MCF 10A (cell line): ENCODE measurements around the gene ALPP. TPM values are rescaled to one million over a fixed set of nuclear protein-coding genes. Genes with fewer than 3 reads are reported as not detected.

ENCODE experiments used
- BruUV-seq: library from RNA; stranded (reverse); fragments of 400-500 nt; replicated peaks from 2 replicates; lab custom pipeline; 2021; lab: Mats Ljungman, UMichigan
- CTCF ChIA-PET: fragments of 300-600 bp; sonication (Branson Sonifier 250); formaldehyde crosslinking; extraction: SDS; loops from one replicate; lab custom pipeline; 2021; ENCODE audit warnings: antibody characterized with exemption, inconsistent platforms; lab: Yijun Ruan, JAX
- POLR2A ChIA-PET: fragments of 300-600, 350-650 bp; sonication (Branson Sonifier 250); formaldehyde crosslinking; extraction: SDS; loops from one replicate; lab custom pipeline; 2020; ENCODE audit warnings: antibody characterized with exemption, inconsistent platforms; lab: Yijun Ruan, JAX
- DNase-seq: peaks from one replicate; pipeline ENCODE4 v3.0.0-alpha.2; 2018; ENCODE audit not compliant: unreplicated experiment
- H3K27ac Mint-ChIP-seq: one replicate; pipeline ENCODE4 v1.8.0; 2022; ENCODE audit warnings: mild to moderate bottlenecking, low read depth, mixed read lengths; ENCODE audit not compliant: unreplicated experiment
- H3K27me3 Mint-ChIP-seq: one replicate; pipeline ENCODE4 v1.8.0; 2022; ENCODE audit warnings: mixed read lengths; ENCODE audit not compliant: insufficient read depth, unreplicated experiment
- H3K36me3 Mint-ChIP-seq: one replicate; pipeline ENCODE4 v1.8.0; 2022; ENCODE audit warnings: mild to moderate bottlenecking, moderate library complexity, mixed read lengths; ENCODE audit not compliant: insufficient read depth, unreplicated experiment
- H3K4me1 Mint-ChIP-seq: one replicate; pipeline ENCODE4 v1.8.0; 2022; ENCODE audit warnings: mixed read lengths; ENCODE audit not compliant: insufficient read depth, unreplicated experiment
- H3K4me3 Mint-ChIP-seq: one replicate; pipeline ENCODE4 v1.8.0; 2022; ENCODE audit warnings: mild to moderate bottlenecking, moderate library complexity, mixed read lengths; ENCODE audit not compliant: unreplicated experiment
- H3K9me3 Mint-ChIP-seq: one replicate; pipeline ENCODE4 v1.8.0; 2022; ENCODE audit warnings: mixed read lengths; ENCODE audit not compliant: unreplicated experiment
- intact Hi-C: fragments of 100-400 bp; cut with micrococcal nuclease; formaldehyde crosslinking; loops from 2 replicates; pipeline ENCODE4 v1.14.1; 2022
- total RNA-seq: library from RNA; stranded (reverse); gene quantifications from 2 replicates; pipeline ENCODE4 v1.2.3, GENCODE V29; 2022
- TF ChIP-seq, protein P1 (sequence below): fragments of 200-600 bp; IDR thresholded peaks from one replicate; pipeline ENCODE4 v1.8.0; 2022; ENCODE audit warnings: antibody characterized with exemption, mild to moderate bottlenecking; ENCODE audit not compliant: unreplicated experiment

The ALPP gene
- total RNA-seq, 1 experiment from 2014 or later = 0.35 TPM

GRCh38 chr2:232431705-232432590 lies 53.4 kb downstream of the ALPP start:
- TF ChIP-seq, protein P1, sequence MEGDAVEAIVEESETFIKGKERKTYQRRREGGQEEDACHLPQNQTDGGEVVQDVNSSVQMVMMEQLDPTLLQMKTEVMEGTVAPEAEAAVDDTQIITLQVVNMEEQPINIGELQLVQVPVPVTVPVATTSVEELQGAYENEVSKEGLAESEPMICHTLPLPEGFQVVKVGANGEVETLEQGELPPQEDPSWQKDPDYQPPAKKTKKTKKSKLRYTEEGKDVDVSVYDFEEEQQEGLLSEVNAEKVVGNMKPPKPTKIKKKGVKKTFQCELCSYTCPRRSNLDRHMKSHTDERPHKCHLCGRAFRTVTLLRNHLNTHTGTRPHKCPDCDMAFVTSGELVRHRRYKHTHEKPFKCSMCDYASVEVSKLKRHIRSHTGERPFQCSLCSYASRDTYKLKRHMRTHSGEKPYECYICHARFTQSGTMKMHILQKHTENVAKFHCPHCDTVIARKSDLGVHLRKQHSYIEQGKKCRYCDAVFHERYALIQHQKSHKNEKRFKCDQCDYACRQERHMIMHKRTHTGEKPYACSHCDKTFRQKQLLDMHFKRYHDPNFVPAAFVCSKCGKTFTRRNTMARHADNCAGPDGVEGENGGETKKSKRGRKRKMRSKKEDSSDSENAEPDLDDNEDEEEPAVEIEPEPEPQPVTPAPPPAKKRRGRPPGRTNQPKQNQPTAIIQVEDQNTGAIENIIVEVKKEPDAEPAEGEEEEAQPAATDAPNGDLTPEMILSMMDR = no peak
- intact Hi-C loops = no loop called here
- Mint-ChIP-seq H3K36me3 (no peaks in the 10 kb centered on the region), H3K4me3 (no peak overlapping the region), H3K27ac (no peak overlapping the region), H3K27me3 (peaks cover 10% of the 10 kb centered on the region), H3K4me1 (no peaks in the 10 kb centered on the region), H3K9me3 (no peaks in the 10 kb centered on the region)
- DNase-seq = no peak
- ChIA-PET CTCF (interaction anchor here (0.6 to 0.9 kb wide), 2 partner anchors 524 to 541 kb away, joined by 3 to 4 read pairs; no protein-coding TSS in a partner anchor), POLR2A (no interaction called here)
- BruUV-seq = no TSS peak

Other genes starting within 250 kb of the ALPP start
- not detected in 2 replicates for gene ALPG, start 28.1 kb downstream of the ALPP start, total RNA-seq
- gene ALPI, start 77.4 kb downstream of the ALPP start, total RNA-seq = not detected in 2 replicates
- gene ECEL1, start 109.1 kb downstream of the ALPP start, total RNA-seq = not detected in 2 replicates
- not detected in 2 replicates for gene PRSS56, start 141.6 kb downstream of the ALPP start, total RNA-seq
- not detected in 2 replicates for gene CHRND, start 147.4 kb downstream of the ALPP start, total RNA-seq
- gene CHRNG, start 160.9 kb downstream of the ALPP start, total RNA-seq = not detected in 2 replicates
- gene TIGD1, start 171.8 kb downstream of the ALPP start, total RNA-seq = 4.9 and 5.2 TPM in 2 replicates
- 51.7 and 52.8 TPM in 2 replicates for gene EIF4E2, start 171.9 kb downstream of the ALPP start, total RNA-seq